ENCODE results near the gene TMC7. TPM values are rescaled to one million over a fixed set of nuclear protein-coding genes. Genes with fewer than 3 reads are reported as not detected.

Gene TMC7
- total and polyA plus RNA-seq, 2 of the 13 experiments (the other 11 are each of a cell fraction or from before 2014, with no cell fraction given): 1.2 to 5.1 TPM

GRCh38 chr16:19086322-19087199 is 102.8 kb downstream of the TMC7 start (continued):
- TF ChIP-seq ZNF556 (CRISPR knock-in tag; IDR thresholded peaks at IDR 0.05; ENCODE audit: borderline replicate concordance): peak; percentile 89
- peak; percentile 81 for TF ChIP-seq TAF1 (CRISPR knock-in tag; IDR thresholded peaks at IDR 0.05)
- peak; percentile 36; the same call in 1 of the 2 replicates for TF ChIP-seq PATZ1 (CRISPR knock-in tag; IDR thresholded peaks at IDR 0.05)
- no peak for TF ChIP-seq ZNF570 (CRISPR knock-in tag; IDR thresholded peaks at IDR 0.05; ENCODE audit: borderline replicate concordance)
- peak; percentile 68; the same call in 1 of the 2 replicates for TF ChIP-seq SRY (CRISPR knock-in tag; IDR thresholded peaks at IDR 0.05)
- TF ChIP-seq TBL1XR1 (IDR thresholded peaks at IDR 0.05; ENCODE audit: borderline replicate concordance, low read length, partially characterized antibody): peak; percentile 73
- peak; percentile 79 for TF ChIP-seq HBP1 (CRISPR knock-in tag; IDR thresholded peaks at IDR 0.05; ENCODE audit: low read depth)
- TF ChIP-seq ZNF20 (CRISPR knock-in tag; IDR thresholded peaks at IDR 0.05): no peak
- no peak for TF ChIP-seq GATA4 (IDR thresholded peaks at IDR 0.05; ENCODE audit: borderline replicate concordance, low read depth)
- TF ChIP-seq HNF4G (IDR thresholded peaks at IDR 0.05; ENCODE audit: borderline replicate concordance, low read depth, low read length): no peak
- peak; percentile 79; the same call in 1 of the 2 replicates for TF ChIP-seq HNF4G (CRISPR knock-in tag; IDR thresholded peaks at IDR 0.05; ENCODE audit: borderline replicate concordance, low read depth)
- TF ChIP-seq PCBP2 (optimal IDR thresholded peaks at IDR 0.05; ENCODE audit: low read depth, low read length, poor library complexity, severe bottlenecking): no peak
- TF ChIP-seq SOX13 (IDR thresholded peaks at IDR 0.05): no peak
- peak in 1 of 2 experiments; percentile 66; a peak in 2 of 4 replicates for TF ChIP-seq SOX13 (CRISPR knock-in tag; conservative IDR thresholded peaks at IDR 0.05 in 1 of 2, IDR thresholded peaks at IDR 0.05 in 1 of 2)
- TF ChIP-seq ZIK1 (CRISPR knock-in tag; IDR thresholded peaks at IDR 0.05; ENCODE audit: borderline replicate concordance, low read depth): peak; percentile 94
- TF ChIP-seq ZSCAN12 (CRISPR knock-in tag; IDR thresholded peaks at IDR 0.05): peak; percentile 76; the same call in 1 of the 2 replicates
- peak; percentile 77; the same call in 1 of the 2 replicates for TF ChIP-seq ZC3H4 (CRISPR knock-in tag; IDR thresholded peaks at IDR 0.05; ENCODE audit: borderline replicate concordance)
- peak; percentile 95; the same call in 1 of the 2 replicates for TF ChIP-seq IRF9 (CRISPR knock-in tag; IDR thresholded peaks at IDR 0.05; ENCODE audit: borderline replicate concordance)
- peak; percentile 36; the same call in 1 of the 2 replicates for TF ChIP-seq RFX5 (IDR thresholded peaks at IDR 0.05; ENCODE audit: low read depth, low read length)
- peak; percentile 94 for TF ChIP-seq ZFP62 (CRISPR knock-in tag; IDR thresholded peaks at IDR 0.05)
- TF ChIP-seq WIZ (CRISPR knock-in tag; IDR thresholded peaks at IDR 0.05): 0 out of 2 replicates have a peak, but pooled peaks have one; percentile 51
- peak; percentile 76 for TF ChIP-seq GATAD1 (CRISPR knock-in tag; IDR thresholded peaks at IDR 0.05)
- peak; percentile 78 for TF ChIP-seq CBX1 (IDR thresholded peaks at IDR 0.05; ENCODE audit: low read depth)
- TF ChIP-seq ZNF816 (CRISPR knock-in tag; IDR thresholded peaks at IDR 0.05; ENCODE audit: borderline replicate concordance): peak; percentile 93
